LHCN-M2 (cell line): Measurements from ENCODE around the gene ENPP3. TPM values are rescaled to one million over a fixed set of nuclear protein-coding genes. Genes with fewer than 3 reads are reported as not detected.
A peak's percentile ranks its signal among the peaks of the same experiment; 100 is the strongest.
"Not testable (repeated sequence)": the region's sequence is repeated elsewhere in the genome, so short reads cannot be mapped to it uniquely, and the experiment has no call there.

ENCODE experiments used
- DNase-seq: peaks from one replicate; pipeline ENCODE4 v3.0.0-alpha.2; 2012; ENCODE audit warnings: low read depth
- total RNA-seq: library from RNA; depleted of rRNA; stranded (reverse); fragments of >200 nt; gene quantifications from 2 replicates; pipeline ENCODE4 v1.2.3, GENCODE V29; 2014

Gene ENPP3
- total RNA-seq, 1 experiment from 2014 or later, result not detected

DNA sequence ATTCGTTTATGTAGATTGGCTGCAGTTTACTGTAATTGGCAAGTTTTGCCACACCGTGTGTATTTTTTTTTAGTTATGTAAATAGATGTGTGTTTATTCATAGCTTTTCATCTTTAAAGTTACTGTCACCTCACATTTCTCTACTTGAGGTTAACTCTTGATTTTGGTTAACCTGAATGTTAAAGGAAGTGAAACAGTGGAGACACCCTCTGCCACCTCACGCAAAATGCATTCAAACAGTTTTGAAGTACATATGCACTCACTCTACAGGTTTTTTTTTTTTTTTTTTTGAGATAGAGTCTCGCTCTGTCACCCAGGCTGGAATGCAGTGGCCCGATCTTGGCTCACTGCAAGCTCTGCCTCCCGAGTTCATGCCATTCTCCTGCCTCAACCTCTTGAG is 46.4 kb downstream of the ENPP3 start:
- DNase-seq, result no peak

- no peak for DNase-seq
These were observed 48.2 kb downstream of the ENPP3 start for GRCh38 chr6:131685266-131685780.

DNA sequence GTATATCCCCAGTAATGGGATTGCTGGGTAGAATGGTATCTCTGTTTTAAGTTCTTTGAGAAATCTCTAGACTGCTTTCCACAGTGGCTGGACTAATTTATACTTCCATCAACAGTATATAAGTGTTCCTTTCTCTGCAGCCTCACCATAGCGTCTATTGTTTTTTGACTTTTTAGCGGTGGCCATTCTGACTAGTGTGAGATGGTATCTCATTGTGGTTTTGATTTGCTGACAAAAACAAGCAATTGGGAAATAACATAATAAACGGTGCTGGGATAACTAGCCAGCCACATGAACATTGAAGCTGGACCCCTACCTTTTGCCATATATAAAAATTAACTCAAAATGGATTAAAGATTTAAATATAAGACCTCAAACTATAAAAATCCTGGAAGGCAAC is 49.9 kb downstream of the ENPP3 start:
- peak; percentile 16 for DNase-seq

- no peak for DNase-seq
These were observed 51.2 kb downstream of the ENPP3 start for GRCh38 chr6:131688286-131688685.

DNA sequence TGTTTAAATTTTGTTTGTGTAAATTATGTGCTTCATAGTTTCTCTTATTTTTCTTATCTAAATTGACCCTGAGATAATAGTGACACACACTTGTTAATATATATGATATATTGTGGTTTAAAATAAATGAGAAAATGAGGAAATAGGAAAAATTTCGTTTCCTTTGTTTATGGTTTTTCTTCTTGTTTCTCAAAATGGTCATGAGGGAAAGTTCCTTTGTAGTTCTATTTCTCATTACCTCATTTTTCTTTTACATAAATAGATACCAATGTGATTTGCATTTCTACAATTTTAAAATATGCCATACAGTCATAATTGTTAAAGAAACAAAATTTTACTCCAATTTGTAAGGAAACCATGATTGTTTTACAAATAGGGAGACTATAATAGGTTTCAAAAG is 54.9 kb downstream of the ENPP3 start:
- no peak for DNase-seq

DNA sequence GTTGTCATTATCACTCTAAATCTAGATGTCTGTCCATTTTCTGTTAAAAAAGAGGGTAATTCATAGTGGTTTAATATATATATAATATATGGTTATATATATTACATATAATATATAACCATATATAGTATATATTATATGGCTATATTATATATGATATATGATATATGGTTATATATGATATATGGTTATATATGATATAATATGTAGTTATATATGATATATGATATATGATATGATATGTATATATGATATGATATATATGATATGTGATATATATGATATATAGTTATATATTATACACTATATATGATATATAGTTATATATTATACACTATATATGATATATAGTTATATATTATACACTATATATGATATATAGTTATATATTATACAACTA is 55.5 kb downstream of the ENPP3 start:
- no peak for DNase-seq

DNA sequence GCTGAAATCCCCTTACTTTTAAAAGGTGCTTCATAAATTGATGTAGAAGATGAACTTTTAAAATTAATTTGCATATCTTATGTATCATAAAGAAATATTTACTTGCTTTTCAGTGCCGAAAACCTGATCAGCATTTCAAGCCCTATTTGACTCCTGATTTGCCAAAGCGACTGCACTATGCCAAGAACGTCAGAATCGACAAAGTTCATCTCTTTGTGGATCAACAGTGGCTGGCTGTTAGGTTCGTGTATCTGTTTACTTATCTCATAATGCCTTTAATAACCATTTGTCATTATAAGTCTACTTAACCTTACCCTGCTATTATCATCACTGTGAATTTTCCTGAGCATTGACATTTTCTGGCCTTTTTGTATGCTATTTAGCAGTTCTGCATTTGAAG is 56.3 kb downstream of the ENPP3 start:
- DNase-seq, result no peak

- DNase-seq, result peak; percentile 71
These were observed 57.8 kb downstream of the ENPP3 start for GRCh38 chr6:131694832-131695426.

- DNase-seq, result no peak
These were observed 59.9 kb downstream of the ENPP3 start for GRCh38 chr6:131696956-131697355.

- not testable (repeated sequence) for DNase-seq
These were observed 63.7 kb downstream of the ENPP3 start for GRCh38 chr6:131700851-131701250.

DNA sequence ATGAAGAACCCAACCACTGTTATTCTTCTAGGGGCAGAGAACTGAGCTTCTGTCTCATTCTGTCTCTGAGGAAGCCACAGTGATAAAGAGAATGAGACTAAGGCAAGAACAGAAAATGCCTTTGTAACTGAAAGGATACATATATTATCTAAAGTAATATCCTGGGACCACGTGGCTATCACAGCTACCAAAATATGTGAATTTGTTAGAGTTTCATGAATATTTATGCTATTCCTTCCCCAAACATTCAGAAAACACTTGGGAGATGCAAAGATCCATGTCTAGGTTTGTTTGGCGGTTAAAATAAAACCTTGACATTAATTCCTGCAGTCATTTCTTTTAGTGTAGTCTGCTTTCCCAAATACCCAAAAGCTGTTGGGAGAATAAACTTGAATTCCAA is 66.8 kb downstream of the ENPP3 start:
- not testable (repeated sequence) for DNase-seq

DNA sequence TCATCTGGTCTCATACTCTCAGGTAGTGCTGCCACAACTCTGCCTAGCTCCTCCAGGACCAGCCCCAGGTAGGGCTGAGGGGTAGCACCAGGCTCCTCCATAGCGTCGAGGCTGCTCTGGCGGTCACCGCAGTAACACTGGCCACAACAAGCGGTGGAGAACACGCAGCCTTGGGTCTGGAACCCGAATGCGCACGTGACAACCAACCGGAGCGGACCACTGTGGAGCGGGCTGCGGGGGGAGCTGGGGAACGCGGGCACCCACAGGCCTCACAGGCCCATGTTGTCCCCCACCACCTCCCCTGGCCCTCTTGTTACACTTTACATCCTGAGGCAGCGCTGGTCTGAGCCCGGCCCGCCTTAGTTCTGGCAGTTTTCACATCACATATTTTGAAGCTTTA is 73.8 kb downstream of the ENPP3 start, which contains the start of gene CTAGE9:
Gene CTAGE9, minus strand, starts transcription at position 101 of the 400 bp plus-strand sequence. Its CDS starts 0 bp downstream, at position 101.
- not testable (repeated sequence) for DNase-seq

- not testable (repeated sequence) for DNase-seq
These were observed 78.5 kb downstream of the ENPP3 start for GRCh38 chr6:131715567-131715966.

DNA sequence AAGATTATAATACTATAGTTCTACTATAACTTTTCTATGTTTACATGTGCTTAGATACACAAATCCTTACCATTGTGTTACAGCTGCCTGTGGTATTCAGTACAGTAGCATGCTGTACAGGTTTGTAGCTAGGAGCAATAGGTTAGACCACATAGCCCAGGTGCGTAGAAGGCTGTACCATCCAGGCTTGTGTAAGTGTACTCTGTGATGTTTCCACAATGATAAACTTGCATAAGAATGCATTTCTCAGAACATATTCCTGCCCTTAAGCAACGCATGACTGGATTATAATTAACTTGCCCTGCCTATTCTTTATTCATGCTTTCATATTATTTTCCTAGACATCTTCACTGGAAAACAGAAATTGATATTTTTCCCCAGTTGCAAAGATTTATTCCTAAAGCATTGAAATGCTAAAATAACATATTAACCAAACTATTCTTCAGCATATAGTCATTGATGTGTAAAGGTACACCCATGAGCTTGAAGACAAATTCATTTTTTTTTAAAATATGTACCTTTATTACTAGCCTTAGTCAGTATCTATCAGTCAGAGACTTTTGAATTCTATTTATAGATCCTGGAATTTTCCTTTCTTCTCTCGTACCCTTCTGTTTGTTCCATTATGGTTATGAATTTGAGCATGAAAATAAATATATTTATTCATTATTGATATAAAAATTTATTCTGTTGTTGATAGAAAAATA is 80.9 kb downstream of the ENPP3 start:
- DNase-seq, result no peak

DNA sequence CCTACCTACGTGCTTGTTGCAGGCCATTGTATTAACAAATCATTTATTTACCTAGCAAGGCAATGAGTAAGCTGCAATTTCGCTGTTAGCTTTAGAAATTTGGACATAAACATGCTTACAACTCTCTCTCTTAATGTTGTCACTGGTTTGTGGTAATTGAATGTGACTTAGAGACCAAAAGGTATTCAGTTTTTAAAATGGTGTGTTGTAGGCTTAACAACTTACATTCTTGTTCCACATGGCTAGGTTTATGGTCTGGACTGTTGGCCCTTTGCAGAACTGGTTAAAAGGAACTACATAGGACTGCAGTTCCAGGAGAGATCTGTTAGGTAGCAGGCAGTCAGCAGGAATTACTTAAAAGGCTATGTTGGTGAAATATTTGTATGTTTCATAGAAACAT is 84.1 kb downstream of the ENPP3 start:
- DNase-seq, result no peak

GRCh38 chr6:131724114-131724513 is 87.0 kb downstream of the ENPP3 start:
- DNase-seq, result no peak

DNA sequence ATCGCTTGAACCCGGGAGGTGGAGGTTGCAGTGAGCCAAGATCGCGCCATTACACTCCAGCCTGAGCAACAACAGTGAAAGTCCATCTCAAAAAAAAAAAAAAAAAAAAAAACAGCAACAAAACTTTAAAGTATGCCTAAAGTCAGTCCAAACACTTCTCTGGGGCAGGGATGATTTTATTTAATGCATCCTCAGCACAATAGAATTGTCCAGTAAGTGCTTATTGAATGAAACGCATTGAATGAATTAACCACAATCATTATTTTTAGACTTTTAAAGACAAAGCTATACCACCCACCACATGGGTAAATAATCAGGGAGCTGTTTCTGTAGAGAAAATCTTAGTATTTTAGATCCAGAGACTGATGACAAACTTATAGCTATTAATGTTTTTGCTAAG is 90.4 kb downstream of the ENPP3 start:
- no peak for DNase-seq

GRCh38 chr6:131727868-131728267 is 90.8 kb downstream of the ENPP3 start:
- no peak for DNase-seq

DNA sequence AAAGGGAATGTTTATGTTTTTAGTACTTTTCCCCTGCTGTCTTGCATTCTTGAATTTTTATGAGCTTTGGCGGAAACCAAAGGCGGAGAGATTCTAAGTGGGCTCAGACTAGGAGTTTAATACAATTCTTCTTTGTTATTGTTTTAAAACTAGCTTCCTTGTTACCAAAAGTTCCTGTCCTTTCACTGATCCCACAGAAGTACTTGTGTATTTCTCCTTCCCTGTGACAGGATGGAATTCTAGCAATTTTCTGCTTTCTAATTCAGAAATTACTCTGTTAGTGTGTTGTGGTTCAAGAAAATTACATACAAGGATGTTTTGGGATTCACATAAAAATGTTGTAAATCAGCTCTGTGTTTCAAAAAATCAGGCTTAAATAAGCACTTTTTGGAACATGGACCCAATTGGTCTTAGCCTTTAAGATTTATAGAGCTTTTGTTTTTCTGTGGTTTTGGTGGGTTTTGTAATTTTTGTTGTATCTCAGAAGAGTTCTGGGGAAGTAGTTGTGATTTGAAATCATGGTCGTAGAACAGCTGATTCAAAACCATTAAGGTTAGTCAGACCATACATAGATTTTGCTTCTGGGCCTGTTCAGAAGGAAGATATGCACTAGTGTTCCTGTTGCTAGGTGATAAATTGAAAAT is 91.3 kb downstream of the ENPP3 start:
- peak; percentile 78 for DNase-seq

GRCh38 chr6:131729550-131729949 is 92.4 kb downstream of the ENPP3 start:
- no peak for DNase-seq

GRCh38 chr6:131730264-131730663 is 93.2 kb downstream of the ENPP3 start:
- DNase-seq, result no peak

- DNase-seq, result no peak
These were observed 94.1 kb downstream of the ENPP3 start for GRCh38 chr6:131731224-131731623.
